Stimulated activated CD8-positive, alpha-beta memory T cell treated with anti-CD3 and anti-CD28 coated beads, Interleukin-4, amount 100 ng/mL, for 24 hours (primary cell): Measurements from ENCODE around the gene SLC38A10.
A peak's percentile ranks its signal among the peaks of the same experiment; 100 is the strongest.
"Not testable (repeated sequence)": the region's sequence is repeated elsewhere in the genome, so short reads cannot be mapped to it uniquely, and the experiment has no call there.

Experiments used
- DNase-seq: peaks from one replicate; pipeline ENCODE4 v3.0.0-alpha.2; 2020; ENCODE audit warnings: low read depth

SLC38A10 gene

DNA sequence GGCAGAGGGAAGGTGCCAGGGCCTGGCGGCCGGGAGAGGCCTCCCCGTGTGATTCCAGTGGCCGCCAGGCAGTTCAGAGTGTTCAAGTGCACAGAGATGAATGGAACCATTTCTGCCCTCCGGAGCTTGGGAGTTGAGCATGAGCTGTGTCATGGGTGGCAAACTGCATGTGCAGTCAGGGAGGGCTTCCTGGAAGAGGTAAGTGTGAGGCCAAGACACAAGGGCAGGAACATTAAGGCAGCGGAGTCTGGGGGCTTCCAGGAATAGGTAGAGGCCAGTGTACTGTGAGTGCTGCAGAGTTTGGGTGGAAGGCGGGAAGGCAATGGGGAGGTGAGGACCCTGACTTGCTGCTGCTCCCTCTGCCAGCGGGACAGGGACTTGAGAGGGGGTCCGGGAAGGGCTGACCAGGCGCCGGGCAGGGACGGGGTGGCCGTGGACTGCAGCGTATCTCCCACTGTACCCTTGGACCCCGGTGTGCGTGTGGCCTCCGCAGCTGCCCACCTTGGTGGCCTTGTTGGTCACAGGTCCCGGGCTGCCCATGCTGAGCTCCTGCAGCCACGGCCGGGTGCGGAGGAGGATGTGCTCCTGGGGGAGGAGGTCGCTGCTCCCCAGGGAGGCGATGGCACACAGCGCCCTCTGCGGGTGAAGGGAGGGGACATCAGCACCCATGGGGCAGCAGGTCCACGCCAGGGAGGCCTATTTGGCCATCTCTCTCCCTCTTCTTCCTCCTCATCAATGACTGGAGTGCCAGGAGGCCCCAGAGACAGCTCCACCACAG lies 64.9 kb downstream of the SLC38A10 start:
- no peak for DNase-seq

DNA sequence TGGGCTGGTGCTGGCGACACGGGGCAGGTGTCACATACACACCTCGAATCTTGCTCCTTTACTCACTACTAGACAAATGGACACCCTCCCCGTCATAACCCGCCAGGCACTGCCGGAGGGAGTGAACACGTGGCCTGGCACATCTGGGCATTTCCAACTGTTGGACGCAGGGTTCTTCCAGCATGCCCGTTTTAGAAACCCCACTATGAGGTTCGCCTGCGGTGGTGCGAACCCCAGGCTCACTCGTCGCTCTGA lies 65.5 kb downstream of the SLC38A10 start:
- DNase-seq, result no peak

DNA sequence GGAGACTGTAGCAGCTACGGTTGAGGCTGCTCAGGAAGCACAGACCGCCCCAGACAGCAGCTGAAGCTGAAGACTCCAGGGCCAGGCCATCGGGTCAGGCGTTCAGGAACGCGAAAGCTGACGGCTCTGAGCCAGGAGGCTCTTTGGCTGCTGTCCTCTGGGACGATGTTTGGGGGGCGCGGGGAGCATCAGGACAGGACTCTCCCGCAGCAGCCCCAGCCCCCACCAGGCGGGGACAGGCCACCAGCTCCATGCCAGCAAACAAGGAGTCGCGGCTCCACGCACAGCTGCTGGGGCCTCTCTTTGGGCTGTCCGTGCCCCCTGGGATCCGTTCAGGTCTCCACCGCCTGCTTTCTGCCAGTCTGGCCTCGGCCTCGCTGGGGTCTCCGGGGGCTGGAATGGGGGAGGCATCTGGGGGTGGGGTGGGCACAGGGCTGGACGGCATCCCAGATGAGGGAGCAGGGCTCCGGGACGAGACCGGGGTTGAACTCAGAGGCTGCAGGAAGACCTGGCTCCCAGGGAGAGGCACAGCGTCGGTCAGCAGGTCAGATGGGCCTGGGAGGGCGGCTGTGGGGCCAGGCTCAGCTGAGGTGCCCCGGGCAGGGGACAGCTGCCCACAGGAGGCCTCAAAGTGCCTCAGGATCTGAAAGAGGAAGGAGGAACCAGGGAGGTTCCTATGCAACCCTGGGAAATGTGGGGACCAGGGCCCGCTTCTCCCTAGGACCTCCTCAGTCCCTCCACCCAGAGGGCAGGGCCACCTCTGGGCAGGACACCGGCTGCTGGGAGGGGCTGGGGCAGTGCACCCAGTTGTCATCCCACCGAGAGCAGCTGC lies 66.1 kb downstream of the SLC38A10 start:
- DNase-seq, result no peak

DNA sequence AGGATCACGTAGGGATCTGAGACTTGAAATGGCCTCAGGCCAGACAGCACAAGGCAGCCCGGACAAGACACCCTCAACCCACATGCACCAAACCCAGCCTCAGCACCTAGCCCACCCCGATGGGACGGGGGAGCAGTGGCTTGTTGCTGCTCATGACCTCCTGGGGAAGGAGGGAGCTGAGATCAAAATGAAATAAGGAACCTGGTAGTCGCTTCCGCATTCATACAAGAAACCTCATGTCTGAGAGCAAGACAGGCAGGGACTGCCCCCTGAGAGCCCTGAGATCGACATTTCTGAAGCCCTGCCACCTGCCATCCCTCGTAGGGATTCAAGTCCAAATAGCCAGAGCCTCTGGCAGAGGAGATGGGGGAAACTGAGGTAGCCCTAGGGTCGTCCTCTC lies 66.7 kb downstream of the SLC38A10 start:
- DNase-seq, result no peak

DNA sequence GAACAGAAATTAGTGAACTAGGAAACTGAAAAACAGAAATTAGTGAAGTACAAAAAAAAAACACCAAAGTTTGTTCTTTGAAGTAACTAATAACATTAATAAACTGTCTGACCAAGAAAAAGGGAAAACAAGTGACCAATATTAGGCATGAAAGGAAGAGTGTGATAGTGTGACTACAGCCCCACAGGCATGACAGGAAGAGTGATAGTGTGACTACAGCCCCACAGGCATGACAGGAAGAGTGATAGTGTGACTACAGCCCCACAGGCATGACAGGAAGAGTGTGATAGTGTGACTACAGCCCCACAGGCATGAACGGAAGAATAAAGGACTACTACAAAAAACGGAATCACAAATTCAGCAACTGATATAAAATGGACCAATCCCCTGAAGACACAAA lies 67.5 kb downstream of the SLC38A10 start:
- DNase-seq, result not testable (repeated sequence)

DNA sequence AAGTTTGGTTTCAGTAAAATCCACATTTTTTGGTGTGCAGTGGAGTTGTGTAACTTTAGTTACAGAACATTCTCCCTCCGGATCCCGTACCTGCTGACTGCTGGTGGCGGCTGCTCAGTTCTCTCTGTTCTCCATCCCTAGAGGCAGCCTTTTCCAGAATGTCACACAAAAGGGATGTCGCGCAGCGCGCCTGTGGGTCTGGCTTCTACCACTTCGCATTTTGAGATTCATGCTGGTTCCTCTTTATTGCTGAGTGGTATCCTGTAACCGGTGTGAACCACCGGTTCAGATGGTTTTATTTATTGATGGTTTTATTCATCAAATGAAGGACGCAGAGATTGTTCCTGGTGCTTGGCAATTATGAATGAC lies 71.4 kb downstream of the SLC38A10 start:
- DNase-seq, result no peak

DNA sequence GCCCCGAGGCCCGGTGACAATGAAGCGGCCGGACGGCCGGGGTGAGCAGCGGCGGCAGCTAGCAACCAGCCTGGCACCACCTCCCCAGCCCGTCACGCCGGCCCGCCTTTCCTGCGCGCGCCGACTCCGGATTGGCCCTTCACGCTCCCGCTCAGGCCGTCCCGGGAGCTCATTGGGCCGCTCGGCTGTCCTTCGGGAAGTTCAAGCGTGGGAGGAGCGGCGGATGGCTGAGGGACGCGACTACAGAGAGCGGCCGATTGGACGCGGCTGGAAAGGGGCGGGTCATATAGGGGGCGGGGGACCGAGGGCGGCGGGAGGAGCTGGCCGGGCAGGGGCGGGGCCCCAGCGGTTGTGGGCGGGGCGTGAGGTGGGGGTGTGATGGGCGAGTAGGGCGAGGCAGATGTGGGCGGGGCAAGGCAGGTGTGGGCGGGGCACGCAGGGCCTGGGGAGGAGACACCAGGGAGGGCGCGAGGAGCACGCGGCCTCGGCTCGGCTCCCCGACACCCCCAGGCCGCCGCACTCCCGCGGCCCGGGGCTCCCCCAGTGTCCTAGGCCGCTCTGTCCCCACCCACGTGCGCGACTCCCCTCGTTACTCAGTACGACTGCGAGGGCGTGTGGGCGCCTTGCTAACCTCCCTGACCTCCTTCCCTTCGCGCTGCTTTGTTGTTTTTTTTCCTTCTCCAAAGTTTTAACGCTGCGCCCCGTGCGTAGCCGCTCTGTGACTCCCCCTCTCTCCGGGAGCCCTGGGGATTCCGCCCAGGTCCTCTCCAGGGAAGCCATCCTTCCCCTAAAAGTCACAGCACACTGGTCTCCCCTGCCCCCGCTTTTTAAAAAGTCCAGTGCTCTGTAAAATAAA lies 72.0 kb downstream of the SLC38A10 start, which contains the start of gene CEP131:
Gene CEP131, minus strand, starts transcription at position 60 of the 856 bp plus-strand sequence. CDS start 2,909 bp downstream, outside the sequence.
- peak; percentile 98 for DNase-seq

DNA sequence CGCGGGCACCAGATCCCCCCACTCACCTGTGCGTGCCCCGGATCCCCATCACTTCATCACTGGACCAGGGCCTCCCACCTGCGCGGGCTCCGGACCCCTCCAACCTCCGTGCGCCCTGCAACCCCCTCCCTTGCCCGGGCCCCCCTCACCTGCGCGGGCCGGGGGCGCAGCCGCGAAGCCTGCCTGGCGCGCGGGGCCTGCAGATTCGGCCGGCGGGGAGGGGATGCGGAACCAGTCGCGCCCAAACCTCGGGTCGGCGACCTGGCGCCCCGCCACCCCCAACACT lies 72.5 kb downstream of the SLC38A10 start:
- no peak for DNase-seq

DNA sequence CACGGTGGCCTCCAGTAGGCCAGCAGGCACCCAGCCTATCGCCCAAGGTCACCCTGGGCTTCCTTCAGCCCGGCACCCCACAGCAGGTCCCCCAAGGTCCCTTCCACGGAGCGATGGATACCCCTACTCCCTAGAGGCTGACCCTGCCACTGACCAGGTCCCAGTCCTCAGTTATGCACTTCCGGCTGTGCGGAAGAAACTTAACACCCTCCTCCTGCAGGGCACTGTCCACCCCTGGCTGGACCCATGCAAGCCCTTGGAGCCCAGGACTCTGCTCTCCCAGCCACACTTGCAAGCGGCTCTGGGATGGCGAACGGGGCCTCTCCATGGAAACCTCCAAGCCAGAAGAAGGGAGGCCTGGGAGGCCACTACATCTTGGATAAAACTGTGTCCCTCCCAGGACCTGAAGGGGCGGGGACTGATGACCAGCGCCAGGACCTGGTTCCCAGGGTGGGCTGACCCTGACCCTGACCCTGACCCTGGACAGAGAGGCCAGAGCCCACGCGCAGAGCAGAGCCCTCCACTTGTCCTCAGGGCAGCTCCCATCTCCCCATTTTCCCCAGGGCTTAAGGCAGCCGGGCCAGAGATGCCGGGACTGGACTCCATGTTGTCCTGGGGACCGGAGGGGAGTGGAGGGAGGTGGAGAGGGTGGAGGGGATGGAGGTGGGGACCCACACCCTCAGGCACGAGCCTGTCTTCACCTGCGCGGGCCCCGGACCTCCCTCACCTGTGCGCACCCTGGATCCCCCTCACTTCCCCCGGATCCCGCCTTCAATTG lies 73.1 kb downstream of the SLC38A10 start:
- no peak for DNase-seq

DNA sequence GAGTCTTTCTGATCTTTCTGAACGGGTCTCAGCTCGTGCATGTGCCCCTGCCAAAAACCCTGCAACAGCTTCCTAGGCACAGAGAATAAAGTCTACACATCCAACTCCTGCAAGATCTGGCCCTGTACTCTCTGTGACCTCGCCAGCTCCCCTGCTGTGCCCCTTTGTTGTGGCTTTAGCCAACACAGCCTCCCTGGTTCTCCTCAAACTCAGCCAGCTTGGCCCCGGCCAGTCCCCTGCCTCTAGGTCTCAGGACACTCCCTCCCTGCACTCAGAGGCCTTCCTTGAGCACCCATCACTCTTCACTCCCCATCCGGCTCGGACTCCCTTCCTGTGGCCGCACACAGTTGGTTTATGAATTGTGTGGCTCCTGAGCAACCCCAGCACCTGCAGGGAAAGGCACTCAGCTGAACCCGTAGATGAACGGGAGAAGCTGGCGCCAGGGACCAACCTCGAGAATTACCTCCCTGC lies 73.7 kb downstream of the SLC38A10 start:
- DNase-seq, result no peak

DNA sequence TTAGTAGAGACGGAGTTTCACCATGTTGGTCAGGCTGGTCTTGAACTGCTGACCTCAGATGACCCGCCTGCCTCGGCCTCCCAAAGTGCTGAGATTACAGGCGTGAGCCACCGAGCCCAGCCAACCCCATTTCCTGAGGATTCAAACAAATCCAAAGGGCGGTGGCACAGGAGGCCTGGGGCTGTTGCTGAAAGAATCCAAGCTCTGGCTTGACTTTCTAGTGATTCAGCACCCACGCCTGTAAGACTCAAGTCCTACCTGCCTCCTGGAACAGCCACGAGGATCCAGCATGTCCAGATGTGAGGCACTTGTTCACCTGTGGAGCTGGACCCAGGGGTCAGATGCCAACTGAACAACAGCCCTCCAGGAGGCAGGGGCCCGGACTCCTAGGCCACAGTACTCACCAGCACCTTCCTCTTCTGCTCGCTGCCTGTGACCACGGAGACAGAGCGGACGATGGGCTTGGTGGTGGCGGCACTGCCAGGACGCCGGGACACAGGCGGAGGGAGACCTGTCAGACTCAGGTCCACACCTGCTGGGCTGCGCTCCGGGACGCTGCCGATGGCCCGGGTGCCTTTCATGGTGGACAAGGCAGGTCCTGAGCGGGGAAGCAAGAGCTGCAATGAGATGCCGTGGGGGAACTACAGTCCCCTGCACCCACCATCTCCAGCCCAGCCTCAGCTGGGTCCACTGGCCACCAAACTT lies 75.5 kb downstream of the SLC38A10 start:
- DNase-seq, result no peak

DNA sequence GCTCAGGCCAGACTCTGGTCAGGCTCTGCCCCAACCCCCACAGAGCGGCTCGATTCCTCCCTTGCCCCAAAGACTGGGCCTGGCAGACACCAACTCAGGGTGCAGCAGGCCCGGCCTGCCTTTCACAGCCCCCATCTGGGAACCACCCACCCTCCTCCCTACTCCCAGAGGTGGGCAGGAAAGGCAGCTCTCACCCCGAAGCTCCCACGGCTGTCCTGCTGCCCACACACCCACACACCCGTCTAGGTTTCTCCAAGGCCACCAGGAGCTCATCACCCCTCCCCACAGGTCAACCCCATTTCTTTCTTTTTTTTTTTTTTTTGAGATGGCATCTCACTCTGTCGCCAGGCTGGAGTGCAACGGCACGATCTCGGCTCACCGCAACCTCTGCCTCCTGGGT lies 76.1 kb downstream of the SLC38A10 start:
- no peak for DNase-seq

DNA sequence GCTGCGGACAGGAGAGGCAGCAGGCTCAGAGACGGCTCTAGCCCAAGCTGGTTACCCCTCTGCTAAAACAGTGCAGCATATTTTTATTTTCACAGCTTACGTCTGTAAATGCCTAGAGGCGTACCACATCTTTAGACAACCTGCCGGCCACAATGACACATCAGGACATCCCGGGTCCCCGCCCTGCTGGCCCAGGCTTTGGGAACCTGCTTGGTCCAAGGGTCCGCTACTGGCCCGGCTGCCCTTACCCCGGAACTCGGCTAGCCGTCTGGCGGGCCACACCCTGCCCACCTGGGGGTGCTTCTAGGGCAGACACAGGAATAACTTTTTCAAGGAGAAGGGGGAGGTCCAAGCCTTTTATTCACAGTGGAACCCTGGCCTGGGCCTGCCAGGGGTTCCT lies 76.6 kb downstream of the SLC38A10 start:
- DNase-seq, result no peak

DNA sequence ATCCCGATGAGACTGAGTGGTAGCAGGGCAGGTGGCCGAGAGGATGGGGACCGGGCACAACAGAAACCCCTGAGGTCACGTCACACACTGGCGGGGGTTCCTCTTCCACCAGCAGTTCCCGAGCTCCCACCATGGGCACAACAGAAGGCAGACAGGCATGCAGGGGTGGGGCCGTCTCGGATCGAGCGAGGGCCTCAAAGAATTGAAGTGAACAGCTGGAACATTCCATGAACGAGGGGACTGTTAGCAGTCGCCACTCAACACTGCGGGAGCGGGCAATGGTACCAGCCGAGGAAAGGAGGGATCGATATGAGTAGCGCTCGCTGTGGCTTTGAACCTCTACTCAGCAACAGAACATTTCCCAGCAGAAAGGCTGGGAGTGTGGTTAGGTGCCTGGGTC lies 77.6 kb downstream of the SLC38A10 start:
- no peak for DNase-seq

DNA sequence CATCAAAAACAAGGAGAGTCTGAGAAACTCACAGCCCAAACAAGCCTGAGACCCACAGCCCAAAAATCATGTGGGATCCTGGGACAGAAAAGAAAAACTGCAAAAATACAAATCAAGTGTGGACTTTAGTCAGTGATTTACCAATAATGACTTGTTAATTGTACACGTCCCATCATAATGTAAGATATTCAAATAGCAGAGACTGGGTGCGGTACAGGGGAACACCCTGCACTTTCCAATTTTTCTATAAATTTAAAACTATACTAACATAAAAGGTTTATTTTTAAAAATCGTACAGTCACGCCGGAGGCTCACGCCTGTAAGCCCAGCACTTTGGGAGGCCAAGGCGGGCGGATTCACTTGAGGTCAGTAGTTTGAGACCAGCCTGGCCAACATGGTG lies 81.1 kb downstream of the SLC38A10 start:
- DNase-seq, result no peak

DNA sequence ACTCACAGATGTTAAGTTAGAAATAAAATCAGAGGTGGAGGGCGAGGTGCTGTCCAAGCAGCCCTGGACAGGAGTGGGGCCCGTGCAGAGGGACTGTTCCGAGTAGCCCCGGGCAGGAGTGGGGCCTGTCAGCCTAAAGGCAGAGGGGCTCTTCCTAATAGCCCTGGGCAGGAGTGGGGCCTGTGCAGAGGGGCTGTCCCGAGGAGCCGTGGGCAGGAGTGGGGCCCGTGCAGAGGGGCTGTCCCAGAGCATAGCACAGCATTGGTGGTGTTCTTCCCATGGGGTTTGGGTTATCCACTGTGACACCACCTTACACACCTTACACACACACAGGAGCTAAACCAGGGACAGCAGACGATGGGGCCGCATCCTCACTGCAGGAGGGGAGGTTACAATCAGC lies 82.7 kb downstream of the SLC38A10 start:
- no peak for DNase-seq

DNA sequence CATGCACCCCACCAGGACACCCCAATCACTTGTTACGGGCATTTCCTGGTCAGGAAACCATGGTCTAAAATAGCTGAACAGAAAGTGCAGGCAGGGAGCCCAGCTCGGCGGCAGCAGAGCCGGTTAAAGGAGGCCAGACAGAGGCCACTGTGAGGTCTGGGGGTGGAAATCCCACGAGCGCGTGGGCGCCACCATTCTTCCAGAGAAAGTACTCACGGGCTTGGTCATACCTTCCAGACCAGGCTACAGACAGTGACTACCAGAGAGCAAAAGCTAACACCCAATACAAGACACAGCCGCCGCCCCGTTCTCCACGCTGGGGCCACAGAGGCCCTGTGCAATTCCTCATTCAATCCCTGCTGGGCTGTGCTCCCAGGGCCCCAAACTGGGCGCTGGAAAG lies 84.2 kb downstream of the SLC38A10 start:
- no peak for DNase-seq

DNA sequence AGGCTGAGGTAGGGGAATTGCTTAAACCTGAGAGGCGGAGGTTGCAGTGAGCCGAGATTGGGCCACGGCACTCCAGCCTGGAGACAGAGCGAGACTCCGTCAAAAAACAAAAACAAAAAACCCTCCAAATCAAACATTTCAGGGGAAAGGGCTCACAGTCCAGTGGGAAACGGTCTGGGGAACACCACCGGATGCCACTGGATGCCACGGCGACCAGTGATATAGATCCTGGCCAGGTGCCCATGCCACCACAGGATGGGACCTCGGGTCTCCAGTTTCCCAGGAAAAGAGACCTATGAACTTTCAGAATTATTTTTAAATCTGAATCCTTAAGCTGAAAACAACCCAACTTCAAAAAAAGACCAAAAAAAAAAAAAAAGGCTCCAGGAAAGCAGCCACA lies 84.6 kb downstream of the SLC38A10 start:
- DNase-seq, result no peak

DNA sequence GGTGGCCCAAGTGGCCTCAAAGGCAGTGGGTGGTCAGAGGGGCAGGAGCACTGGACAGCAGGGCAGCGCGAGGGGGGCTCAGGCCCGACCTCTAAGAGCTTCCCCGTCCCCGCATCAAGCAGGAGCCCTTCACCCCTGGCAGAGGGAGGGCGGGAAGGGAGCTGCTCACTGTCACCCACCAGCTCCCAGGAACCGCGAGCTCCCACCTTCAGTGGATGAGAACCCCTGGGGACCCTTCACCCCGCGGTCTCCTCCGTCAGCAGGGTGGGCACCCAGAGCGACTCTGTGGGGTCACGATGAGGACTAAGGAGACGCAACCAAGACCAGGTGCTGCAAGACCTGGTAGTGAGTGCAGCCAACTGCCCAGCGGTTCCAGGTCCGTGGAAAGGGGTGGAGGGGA lies 86.0 kb downstream of the SLC38A10 start:
- DNase-seq, result no peak

DNA sequence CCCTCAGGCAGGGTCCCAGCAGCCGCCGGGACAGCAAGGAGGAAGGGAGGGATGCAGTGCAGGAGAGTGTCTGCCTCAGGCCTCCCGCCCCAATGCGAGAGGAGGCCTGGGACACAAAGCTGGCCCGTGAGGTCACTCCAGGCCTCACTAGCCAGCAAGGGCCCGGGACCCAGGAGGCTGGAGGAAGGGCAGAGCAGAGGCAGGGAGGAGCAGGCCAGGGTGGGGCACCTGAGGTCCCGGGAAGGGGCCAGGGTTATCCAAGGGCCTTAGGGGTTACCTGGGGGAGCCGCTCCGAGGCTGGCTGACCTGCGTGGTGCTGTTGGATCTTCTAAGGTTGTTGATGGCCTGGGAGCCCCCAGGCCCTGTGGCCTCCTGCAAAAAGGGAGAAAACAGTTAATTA lies 86.5 kb downstream of the SLC38A10 start:
- no peak for DNase-seq
